RPMI7951 (cell line): ENCODE data around the gene MUC22. TPM values are rescaled to one million over a fixed set of nuclear protein-coding genes. Genes with fewer than 3 reads are reported as not detected.

Experiments used
- DNase-seq: peaks from one replicate; pipeline ENCODE4 v3.0.0-alpha.2; 2012; ENCODE audit warnings: low read depth
- total RNA-seq: library from RNA; depleted of rRNA; stranded (reverse); fragments of >200 nt; shearing (Covaris generic); gene quantifications from 2 replicates; pipeline ENCODE4 v1.2.3, GENCODE V29; 2014; rRNA removed

MUC22 gene
- total RNA-seq, 1 experiment from 2014 or later = not detected

DNA sequence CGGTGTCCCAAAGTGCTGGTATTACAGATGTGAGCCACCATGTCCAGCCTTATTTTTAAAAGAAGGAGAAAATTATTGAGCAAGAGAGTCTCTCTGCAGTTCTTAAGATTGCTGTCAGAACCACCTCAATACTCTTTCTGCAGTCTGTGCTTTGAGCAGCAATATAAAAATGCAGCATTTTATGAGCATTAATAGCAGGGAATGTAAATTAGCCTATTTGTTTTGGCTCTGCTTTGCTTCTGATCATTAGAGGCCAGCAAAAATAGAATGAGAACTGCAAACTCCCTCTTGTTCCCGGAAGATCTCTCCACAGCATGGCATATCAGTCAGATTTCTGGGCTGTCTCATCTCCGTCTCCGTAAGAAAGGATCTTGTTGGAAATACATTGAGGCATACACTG lies 66.3 kb downstream of the MUC22 start:
- no peak for DNase-seq

DNA sequence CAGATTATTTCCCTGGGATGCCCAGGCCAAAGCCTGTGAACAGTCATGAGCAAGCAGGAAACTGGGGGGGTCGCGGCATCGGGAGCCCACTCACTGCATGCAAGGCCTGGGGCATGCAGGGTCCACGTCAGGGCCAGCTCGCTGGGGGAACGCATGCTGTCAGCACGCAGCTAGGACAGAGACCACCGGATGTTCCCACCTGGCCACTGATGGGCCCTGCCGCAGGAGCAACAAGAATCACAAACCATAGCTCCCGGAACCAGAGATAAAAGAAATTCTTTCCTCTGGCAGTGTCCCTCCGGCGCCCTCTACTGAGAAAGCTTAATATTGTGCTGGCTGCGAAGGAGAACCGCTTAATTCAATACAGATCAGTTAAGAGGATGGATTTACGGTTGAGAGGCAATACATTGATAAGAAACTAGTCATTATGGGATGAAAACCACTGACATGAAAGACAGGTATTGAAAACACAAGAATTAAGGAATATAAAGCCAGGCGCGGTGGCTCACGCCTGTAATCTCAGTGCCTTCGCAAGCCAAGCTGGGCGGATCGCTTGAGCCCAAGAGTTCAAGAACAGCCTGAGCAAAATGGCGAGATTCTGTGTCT lies 69.5 kb downstream of the MUC22 start:
- peak; percentile 65 for DNase-seq

DNA sequence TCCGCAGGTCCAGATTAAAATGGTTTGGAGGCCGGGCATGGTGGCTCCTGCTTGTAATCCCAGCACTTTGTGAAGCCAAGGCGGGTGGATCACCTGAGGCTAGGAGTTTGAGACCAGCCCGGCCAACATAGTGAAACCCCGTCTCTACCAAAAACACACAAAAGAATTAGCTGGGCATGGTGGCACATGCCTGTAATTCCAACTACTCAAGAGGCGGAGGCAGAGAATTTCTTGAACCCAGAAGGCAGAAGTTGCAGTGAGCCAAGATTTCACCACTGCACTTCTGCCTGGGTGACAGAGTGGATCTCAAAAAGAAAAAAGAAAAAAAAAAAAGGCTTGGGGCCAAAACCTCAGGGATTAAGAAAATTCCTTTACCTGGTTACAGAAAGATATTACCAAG lies 71.6 kb downstream of the MUC22 start:
- no peak for DNase-seq

DNA sequence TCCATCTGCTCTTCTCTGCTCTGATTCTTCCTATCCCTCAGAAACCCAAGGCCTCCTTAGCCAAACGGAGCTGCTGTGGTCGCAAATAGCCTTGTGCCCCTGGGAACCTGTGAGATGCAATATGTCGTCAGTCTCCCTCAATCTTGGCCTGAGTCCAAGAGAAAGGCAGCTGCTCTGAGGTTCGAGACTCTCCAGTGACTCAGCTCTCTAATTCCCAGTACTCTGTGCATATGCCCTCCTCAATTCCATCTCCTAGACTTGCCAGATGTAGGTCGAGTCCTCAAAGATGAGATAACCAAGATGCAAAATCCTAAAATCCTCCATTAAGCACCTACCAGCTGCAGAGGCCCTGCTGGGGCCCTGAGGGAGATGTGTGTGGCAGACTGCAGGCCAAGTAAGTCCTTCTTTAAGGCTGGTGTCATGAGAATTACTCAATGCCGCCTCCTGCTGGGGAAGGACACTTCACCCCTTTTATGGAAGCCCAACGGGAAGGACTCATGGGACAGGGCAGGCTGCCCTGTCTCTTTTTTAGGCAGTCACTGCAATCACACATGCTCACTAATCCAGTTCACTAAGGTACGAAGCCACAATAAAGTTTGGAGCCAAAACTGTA lies 73.6 kb downstream of the MUC22 start:
- peak; percentile 58 for DNase-seq

Other genes with a start within 250 kb of the MUC22 start
- gene DDR1, start 126.0 kb upstream of the MUC22 start, total RNA-seq = 12.0 and 16.6 TPM in 2 replicates
- 12.4 and 14.6 TPM in 2 replicates for gene GTF2H4, start 102.3 kb upstream of the MUC22 start, total RNA-seq
- gene VARS2, start 96.2 kb upstream of the MUC22 start, total RNA-seq = 9.5 and 9.6 TPM in 2 replicates
- 0.24 TPM in 1 of 2 replicates, not detected in the other for gene SFTA2, start 78.3 kb upstream of the MUC22 start, total RNA-seq
- not detected in 2 replicates for gene MUCL3, start 69.5 kb upstream of the MUC22 start, total RNA-seq
- not detected in 2 replicates for gene MUC21, start 26.8 kb upstream of the MUC22 start, total RNA-seq
- not detected in 2 replicates for gene C6orf15, start 102.1 kb downstream of the MUC22 start, total RNA-seq
- gene PSORS1C1, start 104.3 kb downstream of the MUC22 start, total RNA-seq = 0.48 and 0.88 TPM in 2 replicates
- gene CDSN, start 110.0 kb downstream of the MUC22 start, total RNA-seq = not detected in 2 replicates
- gene PSORS1C2, start 128.6 kb downstream of the MUC22 start, total RNA-seq = not detected in 2 replicates
- gene CCHCR1, start 147.3 kb downstream of the MUC22 start, total RNA-seq = 23.4 and 26.0 TPM in 2 replicates
- gene TCF19, start 148.1 kb downstream of the MUC22 start, total RNA-seq = 49.5 and 53.1 TPM in 2 replicates
- 0.36 TPM in 1 of 2 replicates, not detected in the other for gene POU5F1, start 160.2 kb downstream of the MUC22 start, total RNA-seq